Activated naive CD8-positive, alpha-beta T cell treated with anti-CD3 and anti-CD28 coated beads, Interleukin-2, amount 10 ng/mL, durations not matched to agents 7 days and 5 days (primary cell): ENCODE data around the gene CCDC154. TPM values are rescaled to one million over a fixed set of nuclear protein-coding genes. Genes with fewer than 3 reads are reported as not detected.

Source experiments
- ATAC-seq: fragments of 150-1000 bp; cut with Tn5 transposase; one replicate; pipeline ENCODE4 v1.10.0; 2021; ENCODE audit warnings: low read depth, moderate library complexity
- POLR2A ChIA-PET: fragments of 350-600 bp; sonication (Branson Sonifier 250); formaldehyde crosslinking; loops from one replicate; lab custom pipeline; 2021; ENCODE audit warnings: antibody characterized with exemption; lab: Charles Lee
- DNase-seq: peaks from one replicate; pipeline ENCODE4 v3.0.0; 2021
- H3K27ac Mint-ChIP-seq: one replicate; pipeline ENCODE4 v1.8.0; 2022; ENCODE audit warnings: mild to moderate bottlenecking, mixed read lengths
- H3K27me3 Mint-ChIP-seq: one replicate; pipeline ENCODE4 v1.8.0; 2022; ENCODE audit warnings: mild to moderate bottlenecking, moderate library complexity, mixed read lengths
- H3K36me3 Mint-ChIP-seq: one replicate; pipeline ENCODE4 v1.8.0; 2021; ENCODE audit warnings: mild to moderate bottlenecking, mixed read lengths
- H3K4me1 Mint-ChIP-seq: one replicate; pipeline ENCODE4 v1.8.0; 2021; ENCODE audit warnings: mixed read lengths
- H3K4me3 Mint-ChIP-seq: one replicate; pipeline ENCODE4 v1.8.0; 2022; ENCODE audit warnings: mild to moderate bottlenecking, moderate library complexity, mixed read lengths
- H3K9me3 Mint-ChIP-seq: one replicate; pipeline ENCODE4 v1.8.0; 2021; ENCODE audit warnings: mixed read lengths
- total RNA-seq, 2 experiments: library from RNA; stranded (reverse); gene quantifications; one replicate each; pipeline ENCODE4 v1.2.3, GENCODE V29; 2021

CCDC154 gene
- total RNA-seq, 2 experiments from 2014 or later = 6.1 to 6.5 TPM

DNA sequence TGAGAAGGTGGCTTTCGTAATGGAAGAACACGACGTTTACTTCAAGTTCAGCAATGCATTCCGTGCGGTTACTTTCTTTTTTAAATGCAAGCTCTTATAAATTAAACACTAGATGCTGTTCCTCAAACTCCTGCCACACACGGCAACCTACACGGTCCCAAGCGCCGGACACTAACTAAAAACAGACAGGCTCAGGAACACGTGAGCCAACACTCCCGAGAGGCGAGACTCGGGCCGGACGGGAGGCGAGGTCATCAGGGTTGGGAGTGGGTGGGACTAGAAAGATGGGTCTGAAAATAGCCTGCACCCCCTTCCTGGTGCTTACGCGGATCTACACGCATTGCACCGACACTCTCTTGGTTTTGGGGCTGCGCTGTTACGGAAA, 24.1 kb upstream of the CCDC154 start:
- Mint-ChIP-seq H3K9me3 (no peaks in the 10 kb centered on the region), H3K4me1 (peaks cover 11% of the 10 kb centered on the region), H3K4me3 (no peak overlapping the region), H3K36me3 (no peaks in the 10 kb centered on the region), H3K27me3 (no peaks in the 10 kb centered on the region), H3K27ac (no peak overlapping the region)
- POLR2A ChIA-PET = interaction anchor here (0.6 kb wide), 1 partner anchor 237 kb away, joined by 3 read pairs; no protein-coding TSS in a partner anchor
- ATAC-seq (no peak), DNase-seq (no peak)

DNA sequence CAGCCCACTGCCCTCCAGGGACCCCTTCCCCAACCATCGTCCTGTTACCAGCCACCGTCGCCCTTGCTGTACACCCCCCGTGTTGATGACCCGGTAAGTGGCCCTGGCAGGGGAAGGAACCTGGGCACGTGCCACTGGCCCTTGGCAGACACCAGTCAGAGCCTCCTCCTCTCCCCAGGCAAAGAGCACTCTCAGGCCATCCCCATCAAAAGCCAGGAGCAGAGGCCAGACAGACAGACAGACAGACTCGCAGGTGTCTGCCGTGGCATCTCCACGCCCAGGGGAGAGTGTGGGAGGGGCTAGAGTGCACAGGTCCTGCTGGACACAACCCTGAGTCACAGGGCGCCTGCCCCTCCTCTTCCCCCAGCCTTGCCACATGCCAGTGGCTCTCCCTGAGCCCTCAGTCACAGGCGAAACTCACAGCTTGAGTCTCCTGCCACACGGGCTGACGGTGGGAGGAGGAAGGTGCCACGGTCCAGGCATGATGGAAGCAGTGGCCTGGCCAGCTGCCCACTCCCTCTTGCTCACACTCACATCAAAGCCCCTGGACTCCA, 22.7 kb upstream of the CCDC154 start:
- Mint-ChIP-seq H3K4me1 (peaks cover 4% of the 10 kb centered on the region), H3K9me3 (no peaks in the 10 kb centered on the region), H3K27ac (no peak overlapping the region), H3K36me3 (no peaks in the 10 kb centered on the region), H3K27me3 (no peaks in the 10 kb centered on the region), H3K4me3 (no peak overlapping the region)
- no peak for DNase-seq
- ATAC-seq = no peak
- POLR2A ChIA-PET = no interaction called here

DNA sequence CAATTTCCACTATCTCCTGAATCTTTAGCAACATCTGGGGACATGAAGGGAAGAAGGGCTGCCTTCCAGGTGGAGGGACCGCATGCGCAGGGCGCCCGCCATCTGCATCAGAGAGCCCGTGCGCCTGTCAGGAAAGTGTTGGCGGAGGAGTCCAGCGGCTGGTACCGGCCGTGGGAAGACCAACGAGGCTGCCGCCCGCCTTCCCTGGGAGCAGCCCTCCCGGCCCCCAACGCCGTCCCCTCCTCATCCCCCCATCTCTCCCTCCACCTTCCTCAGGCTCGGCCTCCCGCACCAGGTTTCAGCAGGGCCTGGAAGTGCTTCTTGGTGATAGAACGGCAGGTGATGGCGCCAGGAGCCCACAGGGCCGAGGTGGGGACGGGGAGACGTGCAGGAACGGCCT, 21.7 kb upstream of the CCDC154 start:
- POLR2A ChIA-PET = no interaction called here
- H3K9me3 Mint-ChIP-seq = no peaks in the 10 kb centered on the region
- H3K36me3 Mint-ChIP-seq = no peaks in the 10 kb centered on the region
- H3K27me3 Mint-ChIP-seq = no peaks in the 10 kb centered on the region
- no peak overlapping the region for H3K4me3 Mint-ChIP-seq
- ATAC-seq (no peak), DNase-seq (no peak)
- peaks cover 4% of the 10 kb centered on the region for H3K4me1 Mint-ChIP-seq
- no peak overlapping the region for H3K27ac Mint-ChIP-seq

DNA sequence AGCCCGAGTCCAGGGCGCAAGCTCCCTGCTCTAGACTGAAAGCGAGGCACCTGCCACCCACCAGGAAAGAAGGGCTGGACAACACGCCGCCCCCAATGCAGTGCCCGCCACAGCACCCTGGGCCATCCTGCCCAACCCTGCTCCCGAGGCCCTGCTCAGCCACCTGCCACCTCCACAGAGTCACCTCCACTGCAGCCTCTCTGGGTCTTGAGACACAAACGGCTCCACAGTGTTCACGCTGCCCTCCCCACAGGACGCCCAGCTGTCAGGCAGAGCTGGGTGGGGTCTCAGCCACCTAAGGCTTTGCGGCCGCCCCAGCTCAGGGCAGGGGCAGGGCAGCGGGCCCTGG, 21.2 kb upstream of the CCDC154 start:
- Mint-ChIP-seq H3K27me3 (no peaks in the 10 kb centered on the region), H3K9me3 (no peaks in the 10 kb centered on the region), H3K4me3 (no peak overlapping the region), H3K4me1 (peaks cover 4% of the 10 kb centered on the region), H3K36me3 (no peaks in the 10 kb centered on the region), H3K27ac (no peak overlapping the region)
- POLR2A ChIA-PET = no interaction called here
- DNase-seq (no peak), ATAC-seq (no peak)

DNA sequence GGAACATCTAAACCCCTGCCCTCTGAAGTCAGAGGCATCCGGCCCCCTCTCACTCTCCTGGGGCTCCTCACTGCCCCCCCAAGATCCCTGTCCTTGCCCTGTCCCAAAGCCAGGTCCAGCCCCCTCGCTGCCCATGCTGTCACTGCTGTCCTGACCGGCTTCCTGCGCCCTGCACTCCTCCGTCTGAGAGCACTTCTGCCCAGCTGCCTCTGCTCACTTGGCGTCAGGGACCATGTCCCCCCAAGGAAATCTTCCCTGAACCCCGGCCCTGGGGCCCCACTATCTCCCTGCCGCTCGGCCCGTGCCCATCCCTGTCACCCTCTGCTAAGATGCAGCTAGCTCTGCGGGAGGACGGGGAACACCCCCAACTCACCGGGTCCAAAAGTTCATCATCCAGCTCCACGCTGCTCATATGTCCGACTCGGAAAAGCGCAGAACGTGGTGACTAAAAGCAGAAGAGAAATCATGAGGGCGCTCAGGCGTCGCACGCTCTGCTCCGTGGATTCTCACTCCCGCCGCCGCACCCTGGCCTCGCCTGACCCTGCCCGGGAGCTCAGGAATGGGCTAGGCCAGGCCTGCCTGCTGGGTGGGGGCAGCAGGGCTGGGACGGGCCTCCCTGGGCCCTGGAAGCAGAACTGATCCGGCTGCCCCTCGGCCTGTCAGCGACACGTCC, 20.7 kb upstream of the CCDC154 start:
- H3K27me3 Mint-ChIP-seq = no peaks in the 10 kb centered on the region
- ATAC-seq = no peak
- POLR2A ChIA-PET = no interaction called here
- peaks cover 2% of the 10 kb centered on the region for H3K4me1 Mint-ChIP-seq
- no peak overlapping the region for H3K27ac Mint-ChIP-seq
- H3K4me3 Mint-ChIP-seq = no peak overlapping the region
- DNase-seq = no peak
- H3K9me3 Mint-ChIP-seq = no peaks in the 10 kb centered on the region
- H3K36me3 Mint-ChIP-seq = no peaks in the 10 kb centered on the region

DNA sequence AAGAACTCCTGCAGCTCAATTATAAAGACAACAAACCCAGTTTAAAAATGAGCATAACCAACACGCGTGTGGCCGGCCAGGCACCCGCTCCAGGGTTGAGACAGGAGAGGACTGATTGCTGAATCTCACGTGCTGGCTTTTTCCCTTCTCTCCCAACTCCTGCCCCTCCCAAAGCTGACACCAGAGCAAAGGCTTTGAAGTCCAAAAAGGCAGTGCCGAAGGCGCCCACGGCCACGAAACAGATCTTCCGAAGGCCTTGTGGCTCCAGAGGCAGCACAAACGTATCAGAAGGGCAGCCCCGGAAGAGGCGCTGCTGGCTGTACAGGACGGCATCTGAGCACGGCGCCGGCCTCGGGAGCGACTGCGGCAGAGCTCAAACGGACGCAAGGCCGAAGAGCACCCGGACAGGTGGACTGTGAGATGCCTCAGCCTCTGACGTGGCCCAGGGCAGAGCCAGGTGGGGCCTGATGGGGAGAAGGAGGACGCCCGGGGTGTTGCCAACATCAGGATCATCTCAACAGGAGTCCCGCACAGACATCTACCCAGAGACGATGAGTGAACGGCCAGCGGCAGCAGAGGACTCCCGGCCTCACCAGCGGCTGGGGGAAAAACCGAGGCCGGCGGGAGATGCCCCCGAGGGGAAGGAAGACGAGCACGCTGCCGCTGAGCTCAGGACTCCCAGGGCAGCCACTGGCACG, 20.0 kb upstream of the CCDC154 start:
- POLR2A ChIA-PET = no interaction called here
- Mint-ChIP-seq H3K4me1 (no peaks in the 10 kb centered on the region), H3K27ac (no peak overlapping the region)

DNA sequence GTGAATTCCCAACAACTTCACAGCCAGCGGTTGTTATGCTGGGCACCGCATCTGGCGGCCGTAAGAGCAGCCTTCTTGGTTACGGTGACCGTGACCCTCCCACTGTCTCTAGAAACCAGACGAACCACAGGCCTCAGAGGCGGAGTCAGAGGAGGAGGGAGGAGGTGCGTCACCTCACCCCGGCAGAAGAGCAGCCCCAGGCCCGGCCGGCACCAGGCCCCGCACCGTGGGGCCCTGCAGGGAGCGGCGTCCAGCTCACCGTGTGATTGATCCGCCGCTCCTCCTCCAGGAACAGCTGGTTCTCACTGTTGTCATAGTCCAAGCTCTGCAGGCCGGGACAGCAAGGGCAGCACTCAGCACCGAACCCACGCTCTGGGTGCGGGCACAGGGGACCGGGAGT, 16.8 kb upstream of the CCDC154 start:
- no peak for ATAC-seq
- Mint-ChIP-seq H3K9me3 (no peaks in the 10 kb centered on the region), H3K27ac (no peak overlapping the region), H3K36me3 (no peaks in the 10 kb centered on the region), H3K4me3 (no peak overlapping the region), H3K27me3 (no peaks in the 10 kb centered on the region), H3K4me1 (no peaks in the 10 kb centered on the region)
- POLR2A ChIA-PET = no interaction called here
- DNase-seq = no peak

More for the DNA sequence above, 20.0 kb upstream of the CCDC154 start:
- Mint-ChIP-seq H3K27me3 (no peaks in the 10 kb centered on the region), H3K4me3 (no peak overlapping the region), H3K36me3 (no peaks in the 10 kb centered on the region), H3K9me3 (no peaks in the 10 kb centered on the region)
- ATAC-seq = no peak
- DNase-seq = no peak

DNA sequence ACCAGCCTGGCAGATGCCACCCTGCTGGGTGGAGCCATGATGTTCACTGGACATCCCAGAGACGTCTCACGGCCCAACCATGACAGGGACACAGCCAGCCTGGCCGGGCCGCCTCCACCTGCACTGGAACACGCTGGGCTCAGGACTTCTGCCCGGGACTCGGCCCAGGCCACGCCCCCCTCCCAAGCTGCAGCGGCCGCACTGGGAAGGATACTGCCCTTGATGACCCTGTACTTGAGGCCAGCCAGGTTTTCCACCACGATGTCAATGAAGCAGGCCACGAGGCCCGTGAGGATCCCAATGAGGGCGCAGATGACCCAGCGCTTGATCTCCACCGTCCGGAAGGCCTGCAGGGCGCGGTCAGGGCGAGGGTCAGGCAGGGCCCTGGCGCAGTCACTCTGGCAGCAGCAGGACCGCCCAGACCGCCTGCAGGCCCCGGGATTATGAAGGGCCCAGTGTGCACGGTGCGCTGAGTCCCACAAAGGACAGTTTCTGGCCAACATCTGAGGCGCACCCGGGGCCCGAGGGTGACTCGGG, 16.3 kb upstream of the CCDC154 start:
- H3K4me3 Mint-ChIP-seq = no peak overlapping the region
- no peaks in the 10 kb centered on the region for H3K36me3 Mint-ChIP-seq
- POLR2A ChIA-PET = no interaction called here
- no peaks in the 10 kb centered on the region for H3K4me1 Mint-ChIP-seq
- no peaks in the 10 kb centered on the region for H3K27me3 Mint-ChIP-seq
- H3K9me3 Mint-ChIP-seq = no peaks in the 10 kb centered on the region
- DNase-seq (no peak), ATAC-seq (no peak)
- H3K27ac Mint-ChIP-seq = no peak overlapping the region

DNA sequence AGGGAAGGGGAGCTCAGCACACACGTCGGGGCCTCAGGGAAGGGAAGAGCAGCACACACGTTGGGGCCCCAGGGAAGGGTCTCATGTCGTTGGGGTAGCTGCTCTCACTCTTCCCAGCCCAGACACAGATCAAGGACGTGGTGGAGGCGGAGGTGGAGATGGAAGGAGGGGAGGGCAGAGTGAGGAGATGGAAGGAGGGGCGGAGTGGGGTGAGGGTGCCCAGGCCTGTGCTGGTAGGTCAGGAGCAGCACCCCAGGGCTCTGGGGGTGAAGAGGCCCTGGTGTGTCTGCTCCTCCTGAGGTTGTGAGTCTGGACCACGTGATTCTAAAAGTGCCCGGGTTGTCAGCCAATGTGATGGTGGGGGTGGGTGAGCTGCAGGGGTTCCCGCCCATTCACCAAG, 15.6 kb upstream of the CCDC154 start:
- no peaks in the 10 kb centered on the region for H3K36me3 Mint-ChIP-seq
- DNase-seq (no peak), ATAC-seq (no peak)
- H3K9me3 Mint-ChIP-seq = no peaks in the 10 kb centered on the region
- no peak overlapping the region for H3K4me3 Mint-ChIP-seq
- POLR2A ChIA-PET = no interaction called here
- H3K4me1 Mint-ChIP-seq = no peaks in the 10 kb centered on the region
- no peak overlapping the region for H3K27ac Mint-ChIP-seq
- H3K27me3 Mint-ChIP-seq = no peaks in the 10 kb centered on the region

DNA sequence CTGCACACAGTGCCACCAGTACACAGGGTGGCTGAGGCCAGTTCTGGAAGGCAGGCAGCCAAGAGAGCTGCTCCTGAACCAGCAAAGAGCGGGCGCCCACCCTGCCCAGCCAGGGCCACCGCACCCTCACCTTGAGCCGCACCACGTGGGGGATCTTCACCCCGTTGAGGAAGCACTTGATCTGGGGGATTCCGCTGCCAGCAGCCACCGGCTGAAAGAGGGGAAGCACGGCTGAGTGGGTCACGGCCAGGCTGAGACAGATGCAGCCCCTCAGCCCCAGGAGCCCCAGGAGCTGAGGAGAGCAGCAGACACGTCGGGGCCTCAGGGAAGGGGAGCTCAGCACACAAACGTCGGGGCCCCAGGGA, 14.6 kb upstream of the CCDC154 start:
- Mint-ChIP-seq H3K9me3 (no peaks in the 10 kb centered on the region), H3K27me3 (no peaks in the 10 kb centered on the region), H3K4me1 (peaks cover 4% of the 10 kb centered on the region), H3K4me3 (no peak overlapping the region), H3K36me3 (no peaks in the 10 kb centered on the region), H3K27ac (no peak overlapping the region)
- POLR2A ChIA-PET = no interaction called here
- DNase-seq = no peak
- ATAC-seq = no peak

DNA sequence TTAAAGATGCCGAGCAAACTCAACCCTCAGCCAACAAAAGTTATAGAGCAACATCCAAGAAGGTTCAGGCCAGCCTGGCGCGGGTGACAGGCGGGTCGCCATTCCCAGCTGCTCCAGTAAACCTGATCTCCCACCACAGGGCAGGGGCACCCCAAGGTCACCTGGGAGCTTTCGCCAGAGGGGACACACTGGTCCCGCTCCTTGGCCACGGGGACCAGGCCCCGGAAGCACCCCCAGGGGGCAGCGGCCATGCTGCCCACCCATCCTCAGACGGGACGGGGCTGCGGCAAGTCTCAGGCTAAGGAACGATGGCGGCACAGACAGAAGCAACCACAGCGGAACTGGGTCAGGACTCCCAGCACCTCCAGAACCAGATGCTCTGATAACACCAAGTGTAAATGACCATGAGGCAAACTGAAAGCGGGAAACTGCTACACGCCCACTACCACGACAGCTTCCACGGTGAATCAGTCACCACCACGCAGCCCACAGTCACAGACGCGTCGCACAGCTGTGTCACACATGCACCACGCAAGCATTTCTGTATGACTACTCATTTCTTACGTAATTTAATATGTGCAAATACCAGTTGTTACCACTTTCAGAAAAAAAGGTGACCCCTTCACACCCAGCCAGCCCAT, 14.1 kb upstream of the CCDC154 start:
- H3K4me3 Mint-ChIP-seq = no peak overlapping the region
- POLR2A ChIA-PET = no interaction called here
- DNase-seq (no peak), ATAC-seq (no peak)
- H3K27me3 Mint-ChIP-seq = no peaks in the 10 kb centered on the region
- H3K9me3 Mint-ChIP-seq = no peaks in the 10 kb centered on the region
- H3K4me1 Mint-ChIP-seq = peaks cover 6% of the 10 kb centered on the region
- H3K36me3 Mint-ChIP-seq = no peaks in the 10 kb centered on the region
- H3K27ac Mint-ChIP-seq = no peak overlapping the region

DNA sequence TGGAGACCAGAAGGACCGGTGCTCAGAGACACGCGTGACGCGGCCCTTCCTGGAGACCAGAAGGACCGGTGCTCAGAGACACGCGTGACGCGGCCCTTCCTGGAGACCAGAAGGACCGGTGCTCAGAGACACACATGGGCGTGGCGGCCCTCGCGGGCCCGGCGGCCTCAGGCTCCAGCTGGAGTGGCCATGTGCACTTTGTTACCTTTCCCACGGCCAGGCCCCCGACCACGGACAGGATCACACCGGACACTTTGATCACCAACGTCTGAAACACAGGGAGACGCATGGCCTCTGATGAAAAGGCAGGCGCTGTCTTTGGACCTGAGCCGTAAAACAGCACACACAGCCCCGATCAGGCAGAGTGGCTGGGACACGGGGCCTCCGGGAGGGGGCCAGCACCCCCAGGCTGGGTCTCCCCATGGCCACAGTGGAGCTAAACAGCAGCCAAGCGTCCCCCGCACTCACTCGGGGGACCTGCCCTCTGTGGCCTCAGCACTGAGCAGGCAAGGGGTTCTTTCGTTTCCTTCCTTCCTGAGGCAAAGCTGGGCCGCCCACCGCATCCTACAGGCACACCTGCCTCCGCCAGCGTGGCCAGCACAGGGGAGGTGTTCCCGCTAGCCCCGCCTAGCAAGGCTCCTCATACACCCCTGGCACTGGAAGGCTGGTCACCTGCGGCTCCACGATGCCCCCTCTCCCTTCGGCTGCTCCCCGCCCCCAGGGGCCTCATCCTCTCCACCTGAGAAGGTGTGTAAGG, 13.3 kb upstream of the CCDC154 start:
- DNase-seq (no peak), ATAC-seq (no peak)
- no peak overlapping the region for H3K27ac Mint-ChIP-seq
- H3K9me3 Mint-ChIP-seq = no peaks in the 10 kb centered on the region
- H3K4me3 Mint-ChIP-seq = no peak overlapping the region
- POLR2A ChIA-PET = no interaction called here
- no peaks in the 10 kb centered on the region for H3K36me3 Mint-ChIP-seq
- no peaks in the 10 kb centered on the region for H3K27me3 Mint-ChIP-seq
- peaks cover 6% of the 10 kb centered on the region for H3K4me1 Mint-ChIP-seq

DNA sequence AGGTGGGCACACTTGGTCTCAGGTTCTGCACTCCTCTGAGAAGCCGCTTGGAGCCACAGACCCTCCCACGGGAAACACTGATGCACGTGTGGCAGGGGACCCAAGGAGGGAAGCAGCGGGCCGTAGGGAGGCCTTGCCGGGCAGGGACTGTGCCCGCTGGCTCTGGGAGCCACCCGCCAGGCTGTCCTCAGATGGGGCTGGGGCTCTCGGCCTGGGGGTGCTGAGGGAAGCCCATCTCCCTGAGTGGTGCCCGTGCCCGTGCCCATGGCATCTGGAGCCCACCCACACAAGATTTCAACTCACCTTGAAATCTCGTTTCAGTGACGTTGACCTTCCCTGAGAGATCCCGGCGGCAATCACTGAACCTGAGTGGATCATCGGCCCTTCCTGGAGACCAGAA, 12.6 kb upstream of the CCDC154 start:
- Mint-ChIP-seq H3K27ac (no peak overlapping the region), H3K36me3 (no peaks in the 10 kb centered on the region), H3K9me3 (no peaks in the 10 kb centered on the region), H3K4me1 (peaks cover 6% of the 10 kb centered on the region), H3K4me3 (no peak overlapping the region), H3K27me3 (no peaks in the 10 kb centered on the region)
- POLR2A ChIA-PET = no interaction called here
- no peak for ATAC-seq
- DNase-seq = no peak
